Neural crest cell (in vitro differentiated cells): ENCODE data around the gene POM121L12. TPM values are rescaled to one million over a fixed set of nuclear protein-coding genes. Genes with fewer than 3 reads are reported as not detected.

ENCODE experiments used
- DNase-seq: peaks from one replicate; pipeline ENCODE4 v3.0.0; 2021; ENCODE audit warnings: low read depth, mixed read lengths, low spot score
- H3K27ac Mint-ChIP-seq: one replicate; pipeline ENCODE4 v1.8.0; 2021; ENCODE audit warnings: mild to moderate bottlenecking, mixed read lengths; ENCODE audit not compliant: unreplicated experiment
- H3K27me3 Mint-ChIP-seq: 2 replicates; pipeline ENCODE4 v1.8.0; 2021; ENCODE audit warnings: low read depth, mild to moderate bottlenecking, mixed read lengths
- H3K36me3 Mint-ChIP-seq: 2 replicates; pipeline ENCODE4 v1.8.0; 2021; ENCODE audit warnings: low read depth, mild to moderate bottlenecking, mixed read lengths
- H3K4me1 Mint-ChIP-seq: 2 replicates; pipeline ENCODE4 v1.8.0; 2021; ENCODE audit warnings: mixed read lengths
- H3K4me3 Mint-ChIP-seq: one replicate; pipeline ENCODE4 v1.8.0; 2021; ENCODE audit warnings: mild to moderate bottlenecking, mixed read lengths
- H3K9me3 Mint-ChIP-seq: 2 replicates; pipeline ENCODE4 v1.8.0; 2021; ENCODE audit warnings: mixed read lengths
- CTCF ChIP-seq: fragments of 200-600 bp; sonication (generic); conservative IDR thresholded peaks from 2 replicates; pipeline ENCODE4 v1.5.0; 2021; ENCODE audit warnings: antibody characterized with exemption, mild to moderate bottlenecking
- total RNA-seq: library from RNA; stranded (reverse); gene quantifications from 2 replicates; pipeline ENCODE4 v1.2.1, GENCODE V29; 2021

POM121L12 gene
- total RNA-seq, 1 donor from 2014 or later = not detected

GRCh38 chr7:53048638-53049037, 13.2 kb downstream of the POM121L12 start:
- H3K36me3 Mint-ChIP-seq = no peaks in the 10 kb centered on the region
- TF ChIP-seq CTCF = no peak
- H3K4me3 Mint-ChIP-seq = no peak overlapping the region
- H3K27ac Mint-ChIP-seq = peak overlapping the region; percentile 15
- DNase-seq = no peak
- H3K9me3 Mint-ChIP-seq = peaks cover 2% of the 10 kb centered on the region
- peaks cover 20% of the 10 kb centered on the region for H3K4me1 Mint-ChIP-seq
- no peaks in the 10 kb centered on the region for H3K27me3 Mint-ChIP-seq

GRCh38 chr7:53050433-53050832, 15.0 kb downstream of the POM121L12 start:
- TF ChIP-seq CTCF = no peak
- Mint-ChIP-seq H3K27ac (no peak overlapping the region), H3K27me3 (no peaks in the 10 kb centered on the region), H3K36me3 (no peaks in the 10 kb centered on the region), H3K4me3 (no peak overlapping the region), H3K4me1 (peaks cover 20% of the 10 kb centered on the region), H3K9me3 (peaks cover 2% of the 10 kb centered on the region)
- DNase-seq = no peak

GRCh38 chr7:53059591-53059990, 24.2 kb downstream of the POM121L12 start:
- DNase-seq = no peak
- TF ChIP-seq CTCF = no peak
- no peak overlapping the region for H3K4me3 Mint-ChIP-seq
- no peaks in the 10 kb centered on the region for H3K36me3 Mint-ChIP-seq
- no peaks in the 10 kb centered on the region for H3K27me3 Mint-ChIP-seq
- H3K27ac Mint-ChIP-seq = no peak overlapping the region
- peaks cover 9% of the 10 kb centered on the region for H3K9me3 Mint-ChIP-seq
- peaks cover 10% of the 10 kb centered on the region for H3K4me1 Mint-ChIP-seq

GRCh38 chr7:53060066-53060465, 24.6 kb downstream of the POM121L12 start:
- Mint-ChIP-seq H3K9me3 (peaks cover 9% of the 10 kb centered on the region), H3K4me3 (no peak overlapping the region), H3K4me1 (peaks cover 10% of the 10 kb centered on the region), H3K27me3 (no peaks in the 10 kb centered on the region), H3K27ac (no peak overlapping the region), H3K36me3 (no peaks in the 10 kb centered on the region)
- TF ChIP-seq CTCF = no peak
- no peak for DNase-seq

- Mint-ChIP-seq H3K9me3 (peaks cover 11% of the 10 kb centered on the region), H3K27ac (no peak overlapping the region), H3K36me3 (no peaks in the 10 kb centered on the region), H3K4me1 (peaks cover 10% of the 10 kb centered on the region), H3K27me3 (no peaks in the 10 kb centered on the region), H3K4me3 (no peak overlapping the region)
- TF ChIP-seq CTCF = no peak
- DNase-seq = no peak
Observed at GRCh38 chr7:53062796-53063195, 27.4 kb downstream of the POM121L12 start.

- H3K27ac Mint-ChIP-seq = no peak overlapping the region
- no peak overlapping the region for H3K4me3 Mint-ChIP-seq
- peaks cover 3% of the 10 kb centered on the region for H3K9me3 Mint-ChIP-seq
- DNase-seq = no peak
- H3K27me3 Mint-ChIP-seq = no peaks in the 10 kb centered on the region
- no peak for TF ChIP-seq CTCF
- no peaks in the 10 kb centered on the region for H3K4me1 Mint-ChIP-seq
- H3K36me3 Mint-ChIP-seq = no peaks in the 10 kb centered on the region
Observed at GRCh38 chr7:53068673-53069072, 33.2 kb downstream of the POM121L12 start.
